Measurements from ENCODE around the gene KCNIP4. TPM values are rescaled to one million over a fixed set of nuclear protein-coding genes. Genes with fewer than 3 reads are reported as not detected.
"Not testable (repeated sequence)": the region's sequence is repeated elsewhere in the genome, so short reads cannot be mapped to it uniquely, and the experiment has no call there.

KCNIP4 gene
- total RNA-seq = not detected
- long read RNA-seq = 0 reads

- Histone ChIP-seq H3K27ac (replicated peaks) (no peak within 1 kb of the TSS), H3K4me3 (peak within 1 kb of the TSS; percentile 55), H3K36me3 (no peaks in the 10 kb centered on the region), H3K4me1 (peaks cover 4% of the 10 kb centered on the region), H3K27me3 (ENCODE audit: low read depth) (peaks cover 50% of the 10 kb centered on the region), H3K9me3 (replicated peaks) (no peaks in the 10 kb centered on the region)
- no peak for DNase-seq
- no peak for TF ChIP-seq CTCF (IDR thresholded peaks at IDR 0.05; ENCODE audit: borderline replicate concordance)
- intact Hi-C loops (cut with micrococcal nuclease) = no loop called here
Observed at GRCh38 chr4:21948347-21949072, at the start of gene KCNIP4. Gene KCNIP4 (minus strand): TSS chr4:21948772.

- H3K4me1 ChIP-seq; DNase-seq; intact Hi-C loops (cut with micrococcal nuclease); H3K27ac ChIP-seq (replicated peaks); H3K27me3 ChIP-seq (ENCODE audit: low read depth); H3K36me3 ChIP-seq; H3K4me3 ChIP-seq: not testable (repeated sequence)
- H3K9me3 ChIP-seq (replicated peaks) = peaks cover 53% of the 10 kb centered on the region
Observed at GRCh38 chr4:21996618-21997017, 48.0 kb upstream of the KCNIP4 start.

GRCh38 chr4:21992330-21992729 is 43.8 kb upstream of the KCNIP4 start:
- no peak for TF ChIP-seq CTCF (IDR thresholded peaks at IDR 0.05; ENCODE audit: borderline replicate concordance)
- intact Hi-C loops (cut with micrococcal nuclease) = no loop called here
- no peaks in the 10 kb centered on the region for H3K4me1 ChIP-seq
- no peak for DNase-seq
- H3K36me3 ChIP-seq = no peaks in the 10 kb centered on the region
- no peak overlapping the region for H3K4me3 ChIP-seq
- H3K9me3 ChIP-seq (replicated peaks) = peaks cover 25% of the 10 kb centered on the region
- H3K27me3 ChIP-seq (ENCODE audit: low read depth) = no peaks in the 10 kb centered on the region
- no peak overlapping the region for H3K27ac ChIP-seq (replicated peaks)

GRCh38 chr4:21991562-21991961 is 43.0 kb upstream of the KCNIP4 start:
- H3K4me1 ChIP-seq = no peaks in the 10 kb centered on the region
- H3K9me3 ChIP-seq (replicated peaks) = peaks cover 19% of the 10 kb centered on the region
- no peaks in the 10 kb centered on the region for H3K36me3 ChIP-seq
- H3K27me3 ChIP-seq (ENCODE audit: low read depth) = no peaks in the 10 kb centered on the region
- no peak for DNase-seq
- no peak for TF ChIP-seq CTCF (IDR thresholded peaks at IDR 0.05; ENCODE audit: borderline replicate concordance)
- intact Hi-C loops (cut with micrococcal nuclease) = no loop called here
- no peak overlapping the region for H3K27ac ChIP-seq (replicated peaks)
- no peak overlapping the region for H3K4me3 ChIP-seq

- intact Hi-C loops (cut with micrococcal nuclease) = no loop called here
- Histone ChIP-seq H3K9me3 (replicated peaks) (peaks cover 14% of the 10 kb centered on the region), H3K27ac (replicated peaks) (no peak overlapping the region), H3K4me1 (no peaks in the 10 kb centered on the region), H3K36me3 (no peaks in the 10 kb centered on the region), H3K27me3 (ENCODE audit: low read depth) (no peaks in the 10 kb centered on the region), H3K4me3 (no peak overlapping the region)
- DNase-seq = no peak
- no peak for TF ChIP-seq CTCF (IDR thresholded peaks at IDR 0.05; ENCODE audit: borderline replicate concordance)
Observed at GRCh38 chr4:21991050-21991449, 42.5 kb upstream of the KCNIP4 start.

GRCh38 chr4:21989351-21989750 is 40.8 kb upstream of the KCNIP4 start:
- no peaks in the 10 kb centered on the region for H3K36me3 ChIP-seq
- intact Hi-C loops (cut with micrococcal nuclease) = no loop called here
- H3K4me1 ChIP-seq = no peaks in the 10 kb centered on the region
- TF ChIP-seq CTCF (IDR thresholded peaks at IDR 0.05; ENCODE audit: borderline replicate concordance) = no peak
- H3K9me3 ChIP-seq (replicated peaks) = peaks cover 4% of the 10 kb centered on the region
- no peaks in the 10 kb centered on the region for H3K27me3 ChIP-seq (ENCODE audit: low read depth)
- H3K4me3 ChIP-seq = no peak overlapping the region
- no peak for DNase-seq
- H3K27ac ChIP-seq (replicated peaks) = no peak overlapping the region

Measured in left ventricle myocardium inferior (tissue), 1 donor.